Left ventricle myocardium inferior (tissue), 1 donor: ENCODE results near the gene FAM89B. TPM values are rescaled to one million over a fixed set of nuclear protein-coding genes. Genes with fewer than 3 reads are reported as not detected.
"Not testable (repeated sequence)": the region's sequence is repeated elsewhere in the genome, so short reads cannot be mapped to it uniquely, and the experiment has no call there.

ENCODE experiments used
- DNase-seq: peaks from one replicate; pipeline ENCODE4 v3.0.0-alpha.2; 2020
- H3K27ac ChIP-seq: fragments of 200-600 bp; replicated peaks from 2 replicates; pipeline ENCODE4 v1.8.0; 2021
- H3K27me3 ChIP-seq: fragments of 200-600 bp; 2 replicates; pipeline ENCODE4 v1.8.0; 2021; ENCODE audit warnings: low read depth
- H3K36me3 ChIP-seq: fragments of 200-600 bp; 2 replicates; pipeline ENCODE4 v1.8.0; 2021
- H3K4me1 ChIP-seq: fragments of 200-600 bp; 2 replicates; pipeline ENCODE4 v1.8.0; 2021
- H3K4me3 ChIP-seq: fragments of 200-600 bp; 2 replicates; pipeline ENCODE4 v1.8.0; 2021; ENCODE audit warnings: mild to moderate bottlenecking, moderate library complexity
- H3K9me3 ChIP-seq: fragments of 200-600 bp; replicated peaks from 2 replicates; pipeline ENCODE4 v1.8.0; 2021
- CTCF ChIP-seq: fragments of 200-600 bp; IDR thresholded peaks from 2 replicates; pipeline ENCODE4 v1.8.0; 2021; ENCODE audit warnings: antibody characterized with exemption, mild to moderate bottlenecking, borderline replicate concordance
- intact Hi-C: fragments of 100-400 bp; cut with micrococcal nuclease; formaldehyde crosslinking; loops from one replicate; pipeline ENCODE4 v1.11.0; 2022
- long read RNA-seq: library from polyadenylated mRNA; unstranded; transcript quantifications from one replicate; pipeline ENCODE4 v2.0.0, GENCODE V29; 2021
- total RNA-seq: library from RNA; stranded (reverse); fragmentation: NEBNext Ultra II Directional; extraction: Animal tissue kit (Norgen Biotek cat#: 25700); gene quantifications from one replicate; pipeline ENCODE4 v1.2.1, GENCODE V29; 2021
- donor health status: DM: no; HTN: yes; CAD: no; lungs with severe emphysema.

The FAM89B gene
- 40.9 TPM for total RNA-seq
- long read RNA-seq, transcript FAM89B-203 (2 exons, 1,263 nt): major isoform, 50 of 88 reads
- long read RNA-seq, transcript FAM89B-202 (2 exons, 1,337 nt): minor isoform, 25 of 88 reads
- long read RNA-seq, partial matches to known transcripts: 0 of 88 reads
- long read RNA-seq, other reads (novel, unspliced or antisense): 9 of 88 reads

DNA sequence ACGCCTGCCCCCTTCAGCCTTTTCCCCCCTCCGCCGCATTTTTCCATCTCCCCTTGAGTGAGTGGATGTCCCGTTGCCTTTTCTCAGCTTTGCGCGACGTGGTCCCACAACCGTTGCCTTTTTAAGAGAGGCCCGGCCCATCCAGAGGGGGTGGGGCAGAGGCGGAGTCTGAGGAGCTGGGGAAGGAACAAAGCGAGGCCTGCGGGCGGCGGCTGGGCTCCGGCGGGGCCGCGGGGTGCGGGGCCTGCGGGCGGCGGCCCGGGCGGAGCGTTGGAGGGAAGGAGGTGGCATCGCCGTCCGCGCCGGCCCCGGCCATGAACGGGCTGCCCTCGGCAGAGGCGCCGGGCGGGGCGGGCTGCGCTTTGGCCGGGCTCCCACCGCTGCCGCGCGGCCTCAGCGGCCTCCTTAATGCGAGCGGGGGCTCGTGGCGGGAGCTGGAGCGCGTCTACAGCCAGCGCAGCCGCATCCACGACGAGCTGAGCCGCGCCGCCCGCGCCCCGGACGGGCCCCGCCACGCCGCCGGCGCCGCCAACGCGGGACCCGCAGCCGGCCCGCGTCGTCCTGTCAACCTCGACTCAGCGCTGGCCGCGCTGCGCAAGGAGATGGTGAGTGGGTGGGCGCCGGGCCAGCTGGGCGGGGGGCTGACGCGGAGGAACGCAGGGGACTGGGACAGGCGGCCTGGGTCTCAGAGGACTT lies at the start of gene FAM89B:
TSS of gene FAM89B (plus strand) at position 183 of the 696 bp plus-strand sequence. CDS start at position 315, 132 bp downstream.
- Histone ChIP-seq H3K36me3 (peaks cover 11% of the 10 kb centered on the region), H3K27ac (peak within 1 kb of the TSS; percentile 97), H3K4me3 (peak within 1 kb of the TSS; percentile 86), H3K9me3 (no peaks in the 10 kb centered on the region), H3K27me3 (no peaks in the 10 kb centered on the region), H3K4me1 (peaks cover 91% of the 10 kb centered on the region)
- no peak for TF ChIP-seq CTCF
- intact Hi-C loops: no loop called here
- DNase-seq: peak; percentile 95

- DNase-seq: peak; percentile 13
- peaks cover 20% of the 10 kb centered on the region for H3K36me3 ChIP-seq
- intact Hi-C loops, H3K9me3 ChIP-seq, H3K27me3 ChIP-seq, H3K4me3 ChIP-seq, H3K27ac ChIP-seq: not testable (repeated sequence)
- H3K4me1 ChIP-seq: peaks cover 30% of the 10 kb centered on the region
These were observed 49.4 kb upstream of the FAM89B start for GRCh38 chr11:65522718-65523630.

DNA sequence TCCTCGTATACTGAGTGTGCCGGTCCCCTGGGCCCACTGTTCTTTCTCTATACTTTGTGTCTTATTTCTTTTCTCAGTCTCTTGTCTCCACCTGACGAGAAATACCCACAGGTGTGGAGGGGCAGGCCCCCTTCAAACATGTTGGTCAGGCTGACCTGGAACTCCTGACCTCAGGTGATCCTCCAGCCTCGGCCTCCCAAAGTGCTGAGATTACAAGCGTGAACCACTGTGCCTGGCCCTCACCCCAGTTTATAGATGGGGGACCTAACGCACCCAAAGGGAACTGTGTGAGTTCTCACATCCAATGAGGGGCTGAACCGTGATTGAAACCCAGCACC lies 48.7 kb upstream of the FAM89B start:
- H3K27me3 ChIP-seq, H3K9me3 ChIP-seq, H3K4me3 ChIP-seq, H3K27ac ChIP-seq, intact Hi-C loops, DNase-seq: not testable (repeated sequence)
- H3K36me3 ChIP-seq: peaks cover 23% of the 10 kb centered on the region
- H3K4me1 ChIP-seq: peaks cover 30% of the 10 kb centered on the region

GRCh38 chr11:65524014-65524740 lies 48.2 kb upstream of the FAM89B start:
- DNase-seq: peak; percentile 52
- intact Hi-C loops: no loop called here
- Histone ChIP-seq H3K9me3 (no peaks in the 10 kb centered on the region), H3K27me3 (no peaks in the 10 kb centered on the region), H3K27ac (peak overlapping the region; percentile 73), H3K36me3 (peaks cover 28% of the 10 kb centered on the region), H3K4me1 (peaks cover 30% of the 10 kb centered on the region), H3K4me3 (peak overlapping the region; percentile 100)
- TF ChIP-seq CTCF: no peak

GRCh38 chr11:65524741-65525545 lies 47.4 kb upstream of the FAM89B start, which contains the start of gene SCYL1:
SCYL1 (plus strand) TSS chr11:65525083; CDS start chr11:65525154, 71 bp downstream.
- intact Hi-C loops: no loop called here
- Histone ChIP-seq H3K9me3 (no peaks in the 10 kb centered on the region), H3K36me3 (peaks cover 35% of the 10 kb centered on the region), H3K4me1 (peaks cover 30% of the 10 kb centered on the region), H3K27ac (peak within 1 kb of the TSS; percentile 95), H3K27me3 (no peaks in the 10 kb centered on the region), H3K4me3 (peak within 1 kb of the TSS; percentile 100)
- DNase-seq: peak; percentile 82
- no peak for TF ChIP-seq CTCF
